ENCODE data around the gene HMCN2. TPM values are rescaled to one million over a fixed set of nuclear protein-coding genes. Genes with fewer than 3 reads are reported as not detected.

HMCN2 gene
- total and polyA plus RNA-seq, 2 of the 4 experiments (the other 2 are of a cell fraction) = 0.02 TPM; not detected in 1

- dilution Hi-C loops (cut with HindIII; ENCODE audit: low sequenced_read_pairs, unreplicated experiment) = no loop called here
- H3K9ac ChIP-seq (ENCODE audit: low read depth, low read length) = peak overlapping the region; percentile 34
- peak overlapping the region; percentile 89 for H2AK9ac ChIP-seq (replicated peaks; ENCODE audit: low read depth, low read length, poor library complexity)
Observed at GRCh38 chr9:130448035-130448624, 182.6 kb downstream of the HMCN2 start.

More at GRCh38 chr9:130448035-130448624, 182.6 kb downstream of the HMCN2 start:
- DNase-seq = peak; percentile 57
- Histone ChIP-seq H4K20me1 (ENCODE audit: insufficient read depth, low read length) (peaks cover 5% of the 10 kb centered on the region; the same call in 1 of the 2 replicates), H3K27me3 (ENCODE audit: control insufficient read depth, insufficient read depth, low read length) (peaks cover 6% of the 10 kb centered on the region; the same call in 1 of the 2 replicates), H3K18ac (ENCODE audit: low read depth, low read length) (peak overlapping the region; percentile 48; the same call in 1 of the 2 replicates), H3K56ac (ENCODE audit: extremely low read depth, insufficient read depth, low read length) (no peak overlapping the region), H3K23ac (ENCODE audit: low read depth, low read length) (peak overlapping the region; percentile 2; the same call in 1 of the 2 replicates), H4K5ac (ENCODE audit: low read depth, low read length) (peak overlapping the region; percentile 68; the same call in 1 of the 2 replicates), H3K79me1 (ENCODE audit: low read depth in 1 of 2, low read length in 2 of 2) (no peaks in the 10 kb centered on the region), H3K4ac (ENCODE audit: low read depth, low read length) (peak overlapping the region; percentile 83), H2BK120ac (ENCODE audit: low read depth, low read length) (peak overlapping the region; percentile 87), H3K4me2 (ENCODE audit: low read depth, low read length) (no peak overlapping the region), H2BK15ac (ENCODE audit: low read depth, low read length) (0 out of 3 replicates have a peak overlapping the region, but pooled peaks have one; percentile 25), H3K14ac (replicated peaks; ENCODE audit: low read depth, low read length) (peak overlapping the region; percentile 81), H4K91ac (ENCODE audit: insufficient read depth, low read depth, low read length) (peak overlapping the region; percentile 94), H3K27ac (ENCODE audit: insufficient read depth, low read length) (peak overlapping the region; percentile 10; the same call in 1 of the 2 replicates), H3K9me3 (ENCODE audit: control insufficient read depth, insufficient read depth, low read length) (no peaks in the 10 kb centered on the region), H4K8ac (ENCODE audit: low read depth in 2 of 2, low read length in 2 of 2) (peak overlapping the region; percentile 40 to 64; a peak in 3 of 4 replicates), H2BK20ac (ENCODE audit: low read depth, low read length) (peak overlapping the region; percentile 69), H3K36me3 (ENCODE audit: control insufficient read depth, insufficient read depth, low read length) (no peaks in the 10 kb centered on the region), H3K4me3 (ENCODE audit: insufficient read depth, low read depth, low read length) (no peak overlapping the region), H2BK5ac (ENCODE audit: low read depth, low read length, poor library complexity, severe bottlenecking) (no peak overlapping the region), H2AK5ac (ENCODE audit: low read depth, low read length) (peak overlapping the region; percentile 25; the same call in 1 of the 2 replicates), H3K4me1 (ENCODE audit: control insufficient read depth, insufficient read depth, low read length) (peaks cover 41% of the 10 kb centered on the region), H3K9me1 (ENCODE audit: insufficient read depth, low read length) (peaks cover 15% of the 10 kb centered on the region), H2AFZ (replicated peaks; ENCODE audit: low read length, poor library complexity) (peak overlapping the region; percentile 34)
- intact Hi-C loops (cut with micrococcal nuclease) = no loop called here
- TF ChIP-seq CEBPB (IDR thresholded peaks at IDR 0.05; ENCODE audit: low read depth, low read length) (peak; percentile 92), ELK1 (IDR thresholded peaks at IDR 0.05; ENCODE audit: borderline replicate concordance, low read depth, low read length) (no peak), MAZ (IDR thresholded peaks at IDR 0.05; ENCODE audit: borderline replicate concordance, low read depth, low read length) (peak; percentile 51; the same call in 1 of the 2 replicates), BHLHE40 (IDR thresholded peaks at IDR 0.05; ENCODE audit: low read depth, low read length) (no peak)
- ChIA-PET CTCF (interaction anchor here (0.6 kb wide), 1 partner anchor 104 kb away, joined by 4 read pairs; no protein-coding TSS in a partner anchor), POLR2A (ENCODE audit: unreplicated experiment) (no interaction called here)
- WGBS, 2 experiments (ENCODE audit: extremely low coverage in 2 of 2, insufficient read length in 1 of 2) = 78% methylated on average over 5 of the region's 12 CpGs; no CpG with 5 or more reads in 1 of the 2 experiments
- no peak for ATAC-seq (ENCODE audit: low read depth)
- BruUV-seq (replicated peaks) = no TSS peak
- in situ Hi-C loops (cut with MboI; ENCODE audit: low sequenced_read_pairs) = no loop called here
